ENCODE results near the gene CAMSAP1.

The CAMSAP1 gene

DNA sequence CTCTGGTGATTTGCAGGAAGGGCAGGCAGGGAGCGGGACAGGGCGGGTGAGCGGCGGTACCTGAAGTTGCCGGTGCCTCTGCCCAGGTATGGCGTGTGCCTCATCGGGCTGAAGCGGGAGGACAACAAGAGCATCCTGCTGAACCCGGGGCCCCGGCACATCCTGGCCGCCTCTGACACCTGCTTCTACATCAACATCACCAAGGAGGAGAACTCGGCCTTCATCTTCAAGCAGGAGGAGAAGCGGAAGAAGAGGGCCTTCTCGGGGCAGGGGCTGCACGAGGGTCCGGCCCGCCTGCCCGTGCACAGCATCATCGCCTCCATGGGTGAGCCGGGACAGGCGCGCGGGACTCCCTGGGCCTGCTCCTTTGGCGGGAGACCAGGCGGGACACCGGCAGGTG, 136.6 kb downstream of the CAMSAP1 start:
- peak overlapping the region; percentile 14 for H3K14ac ChIP-seq (ENCODE audit: low read length)
- WGBS, 2 donors (ENCODE audit: extremely low coverage in 2 of 2, insufficient read length in 2 of 2, insufficient replicate concordance in 1 of 2), result no CpG with 5 or more reads among the region's 26 CpGs
- no peak overlapping the region for H2BK120ac ChIP-seq (ENCODE audit: low read depth, low read length)
- DNase-seq (ENCODE audit: low spot score), result no peak
- H3K4ac ChIP-seq (ENCODE audit: low read length), result no peak overlapping the region
- H3K4me1 ChIP-seq (ENCODE audit: control insufficient read depth in 2 of 2, insufficient read depth in 1 of 2, low read depth in 1 of 2, low read length in 2 of 2), result peaks cover 0 to 16% of the 10 kb centered on the region in 2 donors
- peak overlapping the region; percentile 94 for H2BK12ac ChIP-seq (ENCODE audit: low read length)
- H2AK5ac ChIP-seq (ENCODE audit: low read depth, low read length), result peak overlapping the region; percentile 37
- H2BK5ac ChIP-seq (ENCODE audit: low read length), result no peak overlapping the region
- H4K91ac ChIP-seq (ENCODE audit: low read depth, low read length, poor library complexity), result no peak overlapping the region
- peaks cover 11% of the 10 kb centered on the region for H3K79me1 ChIP-seq (ENCODE audit: low read depth, low read length)
- no peak overlapping the region for H3K27ac ChIP-seq (replicated peaks; ENCODE audit: low read length)
- H3K9ac ChIP-seq (ENCODE audit: low read depth, low read length, poor library complexity), result no peak overlapping the region
- peak overlapping the region; percentile 17 for H2BK15ac ChIP-seq (ENCODE audit: low read length)
- H3K36me3 ChIP-seq (replicated peaks in 1 of 2; ENCODE audit: control insufficient read depth in 2 of 2, insufficient read depth in 2 of 2, low read length in 2 of 2), result no peaks in the 10 kb centered on the region
- peak overlapping the region; percentile 80 for H3K23ac ChIP-seq (ENCODE audit: low read depth, low read length, poor library complexity)
- H4K8ac ChIP-seq (ENCODE audit: low read depth, low read length), result peak overlapping the region; percentile 43
- H3K9me3 ChIP-seq (replicated peaks in 1 of 2; ENCODE audit: control insufficient read depth in 2 of 2, insufficient read depth in 1 of 2, low read depth in 1 of 2, low read length in 2 of 2), result peaks cover 7 to 8% of the 10 kb centered on the region in 2 donors
- H2AFZ ChIP-seq (ENCODE audit: low read length), result no peak overlapping the region
- H3K4me2 ChIP-seq (ENCODE audit: insufficient read depth, low read length, poor library complexity, severe bottlenecking), result no peak overlapping the region
- peak overlapping the region; percentile 71 for H3K18ac ChIP-seq (ENCODE audit: low read length)
- peaks cover 0 to 3% (median 0%) of the 10 kb centered on the region in 3 experiments for H3K27me3 ChIP-seq (ENCODE audit: control insufficient read depth in 3 of 3, insufficient read depth in 3 of 3, low read depth in 1 of 3, low read length in 3 of 3)
- H3K4me3 ChIP-seq (ENCODE audit: low read length in 2 of 2), result no peak overlapping the region

GRCh38 chr9:135770203-135770535, 137.2 kb downstream of the CAMSAP1 start:
- Histone ChIP-seq H3K27me3 (ENCODE audit: control insufficient read depth in 3 of 3, insufficient read depth in 3 of 3, low read depth in 1 of 3, low read length in 3 of 3) (peaks cover 0 to 3% (median 0%) of the 10 kb centered on the region in 3 experiments), H2AK5ac (ENCODE audit: low read depth, low read length) (peak overlapping the region; percentile 37), H3K14ac (ENCODE audit: low read length) (peak overlapping the region; percentile 56), H3K4me3 (ENCODE audit: low read length in 2 of 2) (no peak overlapping the region), H3K9me3 (replicated peaks in 1 of 2; ENCODE audit: control insufficient read depth in 2 of 2, insufficient read depth in 1 of 2, low read depth in 1 of 2, low read length in 2 of 2) (peaks cover 8 to 10% of the 10 kb centered on the region in 2 donors), H2BK5ac (ENCODE audit: low read length) (no peak overlapping the region), H4K91ac (ENCODE audit: low read depth, low read length, poor library complexity) (no peak overlapping the region), H3K4me1 (ENCODE audit: control insufficient read depth in 2 of 2, insufficient read depth in 1 of 2, low read depth in 1 of 2, low read length in 2 of 2) (peaks cover 0 to 16% of the 10 kb centered on the region in 2 donors), H3K9ac (ENCODE audit: low read depth, low read length, poor library complexity) (no peak overlapping the region), H3K36me3 (replicated peaks in 1 of 2; ENCODE audit: control insufficient read depth in 2 of 2, insufficient read depth in 2 of 2, low read length in 2 of 2) (no peaks in the 10 kb centered on the region), H3K79me1 (ENCODE audit: low read depth, low read length) (peaks cover 11% of the 10 kb centered on the region), H2BK15ac (ENCODE audit: low read length) (peak overlapping the region; percentile 85), H3K23ac (ENCODE audit: low read depth, low read length, poor library complexity) (peak overlapping the region; percentile 73), H2BK12ac (ENCODE audit: low read length) (no peak overlapping the region), H3K4ac (ENCODE audit: low read length) (no peak overlapping the region), H3K4me2 (ENCODE audit: insufficient read depth, low read length, poor library complexity, severe bottlenecking) (no peak overlapping the region), H4K8ac (ENCODE audit: low read depth, low read length) (no peak overlapping the region), H3K18ac (ENCODE audit: low read length) (no peak overlapping the region), H2BK120ac (ENCODE audit: low read depth, low read length) (no peak overlapping the region), H2AFZ (ENCODE audit: low read length) (no peak overlapping the region), H3K27ac (replicated peaks; ENCODE audit: low read length) (no peak overlapping the region)
- WGBS, 2 donors (ENCODE audit: extremely low coverage in 2 of 2, insufficient read length in 2 of 2, insufficient replicate concordance in 1 of 2), result no CpG with 5 or more reads among the region's 19 CpGs
- no peak for DNase-seq (ENCODE audit: low spot score)

GRCh38 chr9:135769489-135770202, 137.7 kb downstream of the CAMSAP1 start:
- peak overlapping the region; percentile 85 for H2BK15ac ChIP-seq (ENCODE audit: low read length)
- H3K9ac ChIP-seq (ENCODE audit: low read depth, low read length, poor library complexity), result no peak overlapping the region
- H3K18ac ChIP-seq (ENCODE audit: low read length), result peak overlapping the region; percentile 48
- no peak overlapping the region for H2AFZ ChIP-seq (ENCODE audit: low read length)
- H4K8ac ChIP-seq (ENCODE audit: low read depth, low read length), result peak overlapping the region; percentile 96
- H3K4me3 ChIP-seq (ENCODE audit: low read length in 2 of 2), result no peak overlapping the region
- peaks cover 8% of the 10 kb centered on the region for H3K79me1 ChIP-seq (ENCODE audit: low read depth, low read length)
- peak overlapping the region; percentile 56 for H2AK5ac ChIP-seq (ENCODE audit: low read depth, low read length)
- peak overlapping the region; percentile 41 for H2BK12ac ChIP-seq (ENCODE audit: low read length)
- no peak overlapping the region for H4K91ac ChIP-seq (ENCODE audit: low read depth, low read length, poor library complexity)
- no peak for DNase-seq (ENCODE audit: low spot score)
- no peak overlapping the region for H2BK120ac ChIP-seq (ENCODE audit: low read depth, low read length)
- H3K4me1 ChIP-seq (ENCODE audit: control insufficient read depth in 2 of 2, insufficient read depth in 1 of 2, low read depth in 1 of 2, low read length in 2 of 2), result peaks cover 0 to 16% of the 10 kb centered on the region in 2 donors
- no peak overlapping the region for H3K4me2 ChIP-seq (ENCODE audit: insufficient read depth, low read length, poor library complexity, severe bottlenecking)
- H3K14ac ChIP-seq (ENCODE audit: low read length), result peak overlapping the region; percentile 82
- H3K23ac ChIP-seq (ENCODE audit: low read depth, low read length, poor library complexity), result peak overlapping the region; percentile 73
- no peak overlapping the region for H3K4ac ChIP-seq (ENCODE audit: low read length)
- peaks cover 0 to 3% (median 0%) of the 10 kb centered on the region in 3 experiments for H3K27me3 ChIP-seq (ENCODE audit: control insufficient read depth in 3 of 3, insufficient read depth in 3 of 3, low read depth in 1 of 3, low read length in 3 of 3)
- no peak overlapping the region for H3K27ac ChIP-seq (replicated peaks; ENCODE audit: low read length)
- no peak overlapping the region for H2BK5ac ChIP-seq (ENCODE audit: low read length)
- WGBS, 2 donors (ENCODE audit: extremely low coverage in 2 of 2, insufficient read length in 2 of 2, insufficient replicate concordance in 1 of 2), result no CpG with 5 or more reads among the region's 32 CpGs
- peaks cover 8 to 11% of the 10 kb centered on the region in 2 donors for H3K9me3 ChIP-seq (replicated peaks in 1 of 2; ENCODE audit: control insufficient read depth in 2 of 2, insufficient read depth in 1 of 2, low read depth in 1 of 2, low read length in 2 of 2)
- no peaks in the 10 kb centered on the region for H3K36me3 ChIP-seq (replicated peaks in 1 of 2; ENCODE audit: control insufficient read depth in 2 of 2, insufficient read depth in 2 of 2, low read length in 2 of 2)

DNA sequence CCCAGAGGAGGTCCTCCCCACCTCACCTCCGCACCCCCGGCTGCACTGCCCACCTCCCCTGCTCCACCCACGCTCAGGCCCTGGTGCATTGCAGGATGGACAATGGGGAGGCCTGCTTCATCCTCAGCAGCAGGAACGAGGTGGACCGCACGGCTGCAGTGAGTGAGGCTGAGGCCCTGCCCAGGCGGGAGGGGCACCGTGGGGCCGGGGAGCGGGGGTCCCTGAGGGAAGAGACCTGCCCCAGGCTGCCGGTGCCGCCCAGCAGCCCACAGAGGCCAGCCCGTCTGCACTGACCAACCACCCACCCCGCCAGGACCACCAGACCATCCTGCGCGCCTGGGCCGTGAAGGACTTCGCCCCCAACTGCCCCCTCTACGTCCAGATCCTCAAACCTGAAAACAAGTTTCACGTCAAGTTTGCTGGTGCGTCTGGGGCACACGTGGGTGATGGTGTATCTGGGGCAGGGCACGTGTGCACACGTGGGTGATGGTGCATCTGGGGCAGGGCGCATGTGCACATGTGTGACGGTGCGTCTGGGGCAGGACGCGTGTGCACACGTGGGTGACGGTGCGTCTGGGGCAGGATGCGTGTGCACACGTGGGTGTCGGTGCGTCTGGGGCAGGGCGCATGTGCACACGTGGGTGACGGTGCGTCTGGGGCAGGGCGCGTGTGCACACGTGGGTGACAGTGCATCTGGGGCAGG, 138.7 kb downstream of the CAMSAP1 start:
- Histone ChIP-seq H4K91ac (ENCODE audit: low read depth, low read length, poor library complexity) (no peak overlapping the region), H3K79me1 (ENCODE audit: low read depth, low read length) (peaks cover 6% of the 10 kb centered on the region), H3K9ac (ENCODE audit: low read depth, low read length, poor library complexity) (peak overlapping the region; percentile 84), H3K4me2 (ENCODE audit: insufficient read depth, low read length, poor library complexity, severe bottlenecking) (no peak overlapping the region), H3K23ac (ENCODE audit: low read depth, low read length, poor library complexity) (peak overlapping the region; percentile 99), H3K4me3 (ENCODE audit: low read length in 2 of 2) (peak overlapping the region in 1 of 2 donors; percentile 53), H3K27ac (replicated peaks; ENCODE audit: low read length) (no peak overlapping the region), H3K4ac (ENCODE audit: low read length) (peak overlapping the region; percentile 76), H2BK5ac (ENCODE audit: low read length) (no peak overlapping the region), H3K4me1 (ENCODE audit: control insufficient read depth in 2 of 2, insufficient read depth in 1 of 2, low read depth in 1 of 2, low read length in 2 of 2) (peaks cover 0 to 12% of the 10 kb centered on the region in 2 donors), H4K8ac (ENCODE audit: low read depth, low read length) (peak overlapping the region; percentile 96), H3K14ac (ENCODE audit: low read length) (peak overlapping the region; percentile 99), H2BK15ac (ENCODE audit: low read length) (peak overlapping the region; percentile 26), H2BK12ac (ENCODE audit: low read length) (peak overlapping the region; percentile 94), H2BK120ac (ENCODE audit: low read depth, low read length) (no peak overlapping the region), H2AFZ (ENCODE audit: low read length) (no peak overlapping the region), H2AK5ac (ENCODE audit: low read depth, low read length) (peak overlapping the region; percentile 37), H3K9me3 (replicated peaks in 1 of 2; ENCODE audit: control insufficient read depth in 2 of 2, insufficient read depth in 1 of 2, low read depth in 1 of 2, low read length in 2 of 2) (peaks cover 7 to 8% of the 10 kb centered on the region in 2 donors), H3K27me3 (ENCODE audit: control insufficient read depth in 3 of 3, insufficient read depth in 3 of 3, low read depth in 1 of 3, low read length in 3 of 3) (peaks cover 0 to 3% (median 0%) of the 10 kb centered on the region in 3 experiments), H3K36me3 (replicated peaks in 1 of 2; ENCODE audit: control insufficient read depth in 2 of 2, insufficient read depth in 2 of 2, low read length in 2 of 2) (no peaks in the 10 kb centered on the region), H3K18ac (ENCODE audit: low read length) (peak overlapping the region; percentile 85)
- no peak for DNase-seq (ENCODE audit: low spot score)
- WGBS, 2 donors (ENCODE audit: extremely low coverage in 2 of 2, insufficient read length in 2 of 2, insufficient replicate concordance in 1 of 2), result no CpG with 5 or more reads among the region's 43 CpGs
